ENCODE data around the gene NAV2.

DNA sequence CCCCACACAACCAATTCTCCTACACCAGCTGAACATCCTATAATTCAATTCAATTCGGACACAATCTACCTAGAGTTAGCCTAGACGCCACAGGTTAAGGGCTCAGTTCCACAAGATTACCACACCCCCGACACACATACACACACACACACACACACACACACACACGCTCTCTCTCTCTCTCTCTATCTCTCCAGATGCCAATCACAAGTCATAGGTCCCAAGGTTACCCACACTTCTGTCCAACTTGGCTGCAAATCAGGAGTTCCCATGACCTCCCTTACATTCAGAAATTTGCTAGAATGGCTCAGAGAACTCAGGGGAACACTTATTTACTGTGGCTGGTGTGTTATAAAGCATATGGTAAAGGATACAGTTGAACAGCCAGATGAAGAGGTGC is 243.6 kb downstream of the NAV2 start:
- TF ChIP-seq, protein P1, sequence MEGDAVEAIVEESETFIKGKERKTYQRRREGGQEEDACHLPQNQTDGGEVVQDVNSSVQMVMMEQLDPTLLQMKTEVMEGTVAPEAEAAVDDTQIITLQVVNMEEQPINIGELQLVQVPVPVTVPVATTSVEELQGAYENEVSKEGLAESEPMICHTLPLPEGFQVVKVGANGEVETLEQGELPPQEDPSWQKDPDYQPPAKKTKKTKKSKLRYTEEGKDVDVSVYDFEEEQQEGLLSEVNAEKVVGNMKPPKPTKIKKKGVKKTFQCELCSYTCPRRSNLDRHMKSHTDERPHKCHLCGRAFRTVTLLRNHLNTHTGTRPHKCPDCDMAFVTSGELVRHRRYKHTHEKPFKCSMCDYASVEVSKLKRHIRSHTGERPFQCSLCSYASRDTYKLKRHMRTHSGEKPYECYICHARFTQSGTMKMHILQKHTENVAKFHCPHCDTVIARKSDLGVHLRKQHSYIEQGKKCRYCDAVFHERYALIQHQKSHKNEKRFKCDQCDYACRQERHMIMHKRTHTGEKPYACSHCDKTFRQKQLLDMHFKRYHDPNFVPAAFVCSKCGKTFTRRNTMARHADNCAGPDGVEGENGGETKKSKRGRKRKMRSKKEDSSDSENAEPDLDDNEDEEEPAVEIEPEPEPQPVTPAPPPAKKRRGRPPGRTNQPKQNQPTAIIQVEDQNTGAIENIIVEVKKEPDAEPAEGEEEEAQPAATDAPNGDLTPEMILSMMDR (IDR thresholded peaks at IDR 0.05): no peak
- TF ChIP-seq POLR2AphosphoS5 (IDR thresholded peaks at IDR 0.05): no peak

All from transverse colon (tissue), 4 donors.